ENCODE data around the gene SNN.

GRCh38 chr16:11668623-11669379 is 546 bp downstream of the SNN start:
- TF ChIP-seq EZH2 (IDR thresholded peaks at IDR 0.05; ENCODE audit: borderline replicate concordance, insufficient read depth, low read depth, low read length, poor library complexity, severe bottlenecking) = no peak
- no peak for TF ChIP-seq CTCF (IDR thresholded peaks at IDR 0.05)

All from B cell (primary cell).